GM23338 (cell line): ENCODE data around the gene CSNK1A1. TPM values are rescaled to one million over a fixed set of nuclear protein-coding genes. Genes with fewer than 3 reads are reported as not detected.

ENCODE experiments used
- CREB1 ChIP-seq: fragments of 250-450 bp; sonication (Bioruptor Pico); IDR thresholded peaks from 2 replicates; pipeline ENCODE4 v1.5.0; 2020; ENCODE audit warnings: low read depth, mild to moderate bottlenecking, moderate library complexity
- CTCF ChIP-seq, 2 experiments: fragments of 200-600 bp in 1 of 2; sonication (generic) in 1 of 2; conservative IDR thresholded peaks; 2 replicates each; pipeline versions ENCODE4 v1.5.1 to v1.6.1; 2016 to 2017; ENCODE audit warnings: antibody characterized with exemption in 2 of 2, low read depth in 2 of 2, mild to moderate bottlenecking in 2 of 2, moderate library complexity in 1 of 2
- ETS1 ChIP-seq: IDR thresholded peaks from 2 replicates; pipeline ENCODE4 v1.6.1; 2016; ENCODE audit warnings: antibody characterized with exemption
- EZH2 ChIP-seq: fragments of 200-600 bp; sonication (generic); IDR thresholded peaks from one replicate; pipeline ENCODE4 v1.8.0; 2017; ENCODE audit warnings: antibody characterized with exemption, mild to moderate bottlenecking, low read depth; ENCODE audit not compliant: unreplicated experiment
- EZH2phosphoT487 ChIP-seq: fragments of 200-600 bp; sonication (generic); IDR thresholded peaks from one replicate; pipeline ENCODE4 v1.8.1; 2018; ENCODE audit warnings: antibody characterized with exemption; ENCODE audit not compliant: unreplicated experiment
- JUNB ChIP-seq: IDR thresholded peaks from one replicate; pipeline ENCODE4 v1.6.1; 2016; ENCODE audit warnings: antibody characterized with exemption; ENCODE audit not compliant: unreplicated experiment
- NANOG ChIP-seq: IDR thresholded peaks from 2 replicates; pipeline ENCODE4 v1.6.1; 2016; ENCODE audit warnings: antibody characterized with exemption, borderline replicate concordance
- REST ChIP-seq: IDR thresholded peaks from one replicate; pipeline ENCODE4 v1.6.1; 2018; ENCODE audit warnings: antibody characterized with exemption; ENCODE audit not compliant: unreplicated experiment
- ZNF331 ChIP-seq: fragments of 250-450 bp; sonication (Bioruptor Pico); IDR thresholded peaks from 2 replicates; pipeline ENCODE4 v1.5.0; 2020; ENCODE audit warnings: low read depth, mild to moderate bottlenecking, moderate library complexity
- ZNF462 ChIP-seq: fragments of 250-450 bp; sonication (Bioruptor Pico); IDR thresholded peaks from 2 replicates; pipeline ENCODE4 v1.5.0; 2020; ENCODE audit warnings: mild to moderate bottlenecking, moderate library complexity
- polyA plus RNA-seq: library from polyadenylated mRNA; unstranded; fragments of >200 nt; fragmentation: Nextera tagmentation; extraction: Ambion mirVana; gene quantifications from 2 replicates; pipeline ENCODE4 v1.2.1, GENCODE V29; 2016
- total RNA-seq: library from RNA; depleted of rRNA; stranded (reverse); fragments of >200 nt; shearing (Covaris generic); gene quantifications from 2 replicates; pipeline ENCODE4 v1.2.3, GENCODE V29; 2014

CSNK1A1 gene
- total and polyA plus RNA-seq, 2 experiments from 2014 or later = 110 to 233 TPM

GRCh38 chr5:149597618-149598017, 46.4 kb upstream of the CSNK1A1 start (continued):
- TF ChIP-seq ZNF462 (CRISPR knock-in tag) = no peak
- TF ChIP-seq ETS1 = no peak
- no peak for TF ChIP-seq CREB1
- no peak for TF ChIP-seq ZNF331 (CRISPR knock-in tag)
- TF ChIP-seq CTCF (conservative IDR thresholded peaks at IDR 0.05; ENCODE audit: low read depth in 2 of 2) = no peak
- no peak for TF ChIP-seq JUNB
- no peak for TF ChIP-seq EZH2phosphoT487
- no peak for TF ChIP-seq REST
- TF ChIP-seq EZH2 = no peak
- TF ChIP-seq NANOG = no peak
